Measurements from ENCODE around the gene RAB8A. TPM values are rescaled to one million over a fixed set of nuclear protein-coding genes. Genes with fewer than 3 reads are reported as not detected.

The RAB8A gene
- total and polyA plus RNA-seq, 2 experiments from 2014 or later, result 53.1 to 59.5 TPM

- TF ChIP-seq REST (IDR thresholded peaks at IDR 0.05; ENCODE audit: unreplicated experiment) (no peak), ZNF114 (CRISPR knock-in tag; IDR thresholded peaks at IDR 0.05) (no peak)
These were observed 4.4 kb downstream of the RAB8A start (continued) for GRCh38 chr19:16116067-16116466.

- peak; percentile 95 for ATAC-seq
These were observed 5.9 kb downstream of the RAB8A start for GRCh38 chr19:16117594-16118033.

More at GRCh38 chr19:16117594-16118033, 5.9 kb downstream of the RAB8A start:
- no peak for TF ChIP-seq ZNF462 (CRISPR knock-in tag; IDR thresholded peaks at IDR 0.05)
- peak; percentile 26 to 60; a peak in 3 of 4 replicates for TF ChIP-seq CTCF (conservative IDR thresholded peaks at IDR 0.05; ENCODE audit: low read depth in 2 of 2)
- TF ChIP-seq EZH2phosphoT487 (IDR thresholded peaks at IDR 0.05; ENCODE audit: unreplicated experiment), result no peak
- no peak for TF ChIP-seq POLR2AphosphoS5 (IDR thresholded peaks at IDR 0.05; ENCODE audit: low read depth)
- Histone ChIP-seq H3K4me1 (ENCODE audit: insufficient read depth) (peaks cover 2% of the 10 kb centered on the region), H3F3A (replicated peaks; ENCODE audit: low read depth) (no peaks in the 10 kb centered on the region), H4K20me1 (replicated peaks; ENCODE audit: insufficient read depth) (peaks cover 23% of the 10 kb centered on the region; the same call in 1 of the 2 replicates), H3K4me3 (no peak overlapping the region), H3K9me2 (ENCODE audit: insufficient read depth) (no peaks in the 10 kb centered on the region), H3K79me2 (replicated peaks; ENCODE audit: insufficient read depth) (peaks cover 31% of the 10 kb centered on the region), H3K36me3 (ENCODE audit: insufficient read depth) (peaks cover 17% of the 10 kb centered on the region), H2AFZ (no peak overlapping the region), H3K27me3 (ENCODE audit: insufficient read depth) (no peaks in the 10 kb centered on the region), H3K4me2 (no peak overlapping the region), H3K27ac (ENCODE audit: low read depth) (no peak overlapping the region)
- peaks cover 5% of the 10 kb centered on the region; the same call in 1 of the 3 replicates for H3K4me1 Mint-ChIP-seq
- no peak overlapping the region; the same call in none of the 2 replicates for H3K27ac Mint-ChIP-seq
- H3K36me3 Mint-ChIP-seq (ENCODE audit: low read depth), result peaks cover 48% of the 10 kb centered on the region
- H3K4me3 Mint-ChIP-seq, result no peak overlapping the region
- peak; percentile 59 for DNase-seq (ENCODE audit: low spot score)
- no peaks in the 10 kb centered on the region for H3K9me3 Mint-ChIP-seq
- peaks cover 3% of the 10 kb centered on the region for H3K27me3 Mint-ChIP-seq (ENCODE audit: insufficient read depth, low read depth, poor library complexity)

Data from GM23338 (cell line).